ENCODE results near the gene UQCRH.
A peak's percentile ranks its signal among the peaks of the same experiment; 100 is the strongest.

Gene UQCRH

GRCh38 chr1:46303038-46303871 lies at the start of gene UQCRH, which contains the start of gene LRRC41:
TSS of gene UQCRH (plus strand) at chr1:46303698. CDS start at chr1:46303767, 69 bp downstream.
TSS of gene LRRC41 (minus strand) at chr1:46303616. CDS start at chr1:46303322, 294 bp downstream.
- DNase-seq (ENCODE audit: low read depth), result peak; percentile 97
- TF ChIP-seq CTCF (IDR thresholded peaks at IDR 0.05; ENCODE audit: low read depth, low read length, missing control alignments), result peak; percentile 13
- peak within 1 kb of the TSS; percentile 96 for H3K4me3 ChIP-seq (ENCODE audit: low read depth, low read length)

- DNase-seq (ENCODE audit: low read depth), result no peak
- no peak overlapping the region for H3K4me3 ChIP-seq (ENCODE audit: low read depth, low read length)
- no peak for TF ChIP-seq CTCF (IDR thresholded peaks at IDR 0.05; ENCODE audit: low read depth, low read length, missing control alignments)
These were observed 48.8 kb upstream of the UQCRH start for GRCh38 chr1:46254668-46255067.

GRCh38 chr1:46256523-46256922 lies 47.0 kb upstream of the UQCRH start:
- no peak for TF ChIP-seq CTCF (IDR thresholded peaks at IDR 0.05; ENCODE audit: low read depth, low read length, missing control alignments)
- DNase-seq (ENCODE audit: low read depth), result no peak
- H3K4me3 ChIP-seq (ENCODE audit: low read depth, low read length), result no peak overlapping the region

GRCh38 chr1:46262508-46262907 lies 41.0 kb upstream of the UQCRH start:
- no peak overlapping the region for H3K4me3 ChIP-seq (ENCODE audit: low read depth, low read length)
- TF ChIP-seq CTCF (IDR thresholded peaks at IDR 0.05; ENCODE audit: low read depth, low read length, missing control alignments), result no peak
- no peak for DNase-seq (ENCODE audit: low read depth)

- no peak overlapping the region for H3K4me3 ChIP-seq (ENCODE audit: low read depth, low read length)
- TF ChIP-seq CTCF (IDR thresholded peaks at IDR 0.05; ENCODE audit: low read depth, low read length, missing control alignments), result no peak
These were observed 40.4 kb upstream of the UQCRH start for GRCh38 chr1:46263146-46263545.

GRCh38 chr1:46268578-46268977 lies 34.9 kb upstream of the UQCRH start:
- no peak for TF ChIP-seq CTCF (IDR thresholded peaks at IDR 0.05; ENCODE audit: low read depth, low read length, missing control alignments)
- no peak overlapping the region for H3K4me3 ChIP-seq (ENCODE audit: low read depth, low read length)
- no peak for DNase-seq (ENCODE audit: low read depth)

More at GRCh38 chr1:46263146-46263545, 40.4 kb upstream of the UQCRH start:
- no peak for DNase-seq (ENCODE audit: low read depth)
